NCI-H146 treated with DMSO at 0.1 percent for 48 hours (cell line): ENCODE measurements around the gene NISCH.

Experiments used
- DNase-seq: peaks from one replicate; lab custom pipeline; 2025; ENCODE audit not compliant: unreplicated experiment; lab: John Stamatoyannopoulos, UW

NISCH gene

GRCh38 chr3:52447512-52448355 lies 7.7 kb upstream of the NISCH start:
- no peak for DNase-seq

GRCh38 chr3:52450489-52451236 lies 4.7 kb upstream of the NISCH start:
- DNase-seq, result no peak

GRCh38 chr3:52451237-52452083 lies 3.9 kb upstream of the NISCH start:
- DNase-seq, result no peak

GRCh38 chr3:52452126-52452525 lies 3.3 kb upstream of the NISCH start:
- DNase-seq, result no peak

- no peak for DNase-seq
Measured at GRCh38 chr3:52452570-52453221, 2.7 kb upstream of the NISCH start.

GRCh38 chr3:52453496-52454249 lies 1.7 kb upstream of the NISCH start, which contains the start of gene TNNC1:
Gene TNNC1, minus strand, starts transcription at chr3:52454041. Its CDS starts 26 bp downstream, at chr3:52454015.
- no peak for DNase-seq

GRCh38 chr3:52454250-52454937 lies 1.0 kb upstream of the NISCH start:
- no peak for DNase-seq

- no peak for DNase-seq
Measured at GRCh38 chr3:52454938-52455282, 494 bp upstream of the NISCH start.

GRCh38 chr3:52456169-52456799 lies 880 bp downstream of the NISCH start:
- no peak for DNase-seq

- DNase-seq, result no peak
Measured at GRCh38 chr3:52456800-52457183, 1.4 kb downstream of the NISCH start.

- no peak for DNase-seq
Measured at GRCh38 chr3:52458031-52458760, 2.8 kb downstream of the NISCH start.

GRCh38 chr3:52458770-52459545 lies 3.6 kb downstream of the NISCH start:
- DNase-seq, result no peak

- no peak for DNase-seq
Measured at GRCh38 chr3:52461874-52462273, 6.5 kb downstream of the NISCH start.

- DNase-seq, result no peak
Measured at GRCh38 chr3:52463416-52463815, 8.0 kb downstream of the NISCH start.

GRCh38 chr3:52468336-52468735 lies 12.9 kb downstream of the NISCH start:
- DNase-seq, result no peak

- DNase-seq, result no peak
Measured at GRCh38 chr3:52469001-52469400, 13.6 kb downstream of the NISCH start.

GRCh38 chr3:52470920-52471319 lies 15.5 kb downstream of the NISCH start:
- no peak for DNase-seq
